Neural progenitor cell (in vitro differentiated cells): Measurements from ENCODE around the gene SLC45A1. TPM values are rescaled to one million over a fixed set of nuclear protein-coding genes. Genes with fewer than 3 reads are reported as not detected.

Source experiments
- DNase-seq: peaks from one replicate; pipeline ENCODE4 v3.0.0-alpha.2; 2016; ENCODE audit warnings: low spot score
- H2AFZ ChIP-seq: fragments of 200-600 bp; sonication (generic); replicated peaks from 2 replicates; pipeline ENCODE4 v1.6.1; 2016; ENCODE audit warnings: antibody characterized with exemption
- H3F3A ChIP-seq: fragments of 200-600 bp; sonication (generic); 2 replicates; pipeline ENCODE4 v1.6.1; 2016; ENCODE audit warnings: antibody characterized with exemption, low read depth
- H3K27ac ChIP-seq: fragments of 200-600 bp; sonication (generic); 2 replicates; pipeline ENCODE4 v1.5.1; 2016; ENCODE audit warnings: mild to moderate bottlenecking
- H3K27me3 ChIP-seq: fragments of 200-600 bp; sonication (generic); 2 replicates; pipeline ENCODE4 v1.6.1; 2016; ENCODE audit warnings: mild to moderate bottlenecking, moderate library complexity
- H3K36me3 ChIP-seq: fragments of 200-600 bp; sonication (generic); 2 replicates; pipeline ENCODE4 v1.5.1; 2016
- H3K4me1 ChIP-seq: fragments of 200-600 bp; sonication (generic); 2 replicates; pipeline ENCODE4 v1.6.1; 2016; ENCODE audit warnings: mixed run types
- H3K4me2 ChIP-seq: fragments of 200-600 bp; sonication (generic); 2 replicates; pipeline ENCODE4 v1.6.1; 2016
- H3K4me3 ChIP-seq: fragments of 200-600 bp; sonication (generic); 2 replicates; pipeline ENCODE4 v1.5.1; 2016
- H3K79me2 ChIP-seq: fragments of 200-600 bp; sonication (generic); 2 replicates; pipeline ENCODE4 v1.6.1; 2016; ENCODE audit warnings: low read depth
- H3K9ac ChIP-seq: fragments of 200-600 bp; sonication (generic); 2 replicates; pipeline ENCODE4 v1.6.1; 2016
- H3K9me3 ChIP-seq: fragments of 200-600 bp; sonication (generic); 2 replicates; pipeline ENCODE4 v1.5.1; 2016; ENCODE audit warnings: low read depth
- H4K20me1 ChIP-seq: fragments of 200-600 bp; sonication (generic); 2 replicates; pipeline ENCODE4 v1.6.1; 2016; ENCODE audit warnings: low read depth
- H3K27ac Mint-ChIP-seq: 3 replicates; pipeline ENCODE4 v1.8.0; 2021; ENCODE audit warnings: mixed read lengths
- H3K27me3 Mint-ChIP-seq: 2 replicates; pipeline ENCODE4 v1.8.0; 2022; ENCODE audit warnings: low read depth, mild to moderate bottlenecking, inconsistent platforms, moderate library complexity, mixed read lengths; ENCODE audit not compliant: insufficient read depth
- H3K36me3 Mint-ChIP-seq: 3 replicates; pipeline ENCODE4 v1.8.0; 2021; ENCODE audit warnings: mixed read lengths
- H3K4me1 Mint-ChIP-seq: 3 replicates; pipeline ENCODE4 v1.8.0; 2021; ENCODE audit warnings: mixed read lengths
- H3K4me3 Mint-ChIP-seq: 3 replicates; pipeline ENCODE4 v1.8.0; 2021; ENCODE audit warnings: mild to moderate bottlenecking, moderate library complexity, mixed read lengths
- H3K9me3 Mint-ChIP-seq: 3 replicates; pipeline ENCODE4 v1.8.0; 2020; ENCODE audit warnings: mixed read lengths
- EZH2 ChIP-seq: fragments of 200-600 bp; sonication (generic); IDR thresholded peaks from 2 replicates; pipeline ENCODE4 v1.6.1; 2017; ENCODE audit warnings: antibody characterized with exemption, mild to moderate bottlenecking, moderate library complexity
- EZH2phosphoT487 ChIP-seq: fragments of 200-600 bp; sonication (generic); IDR thresholded peaks from 2 replicates; pipeline ENCODE4 v1.6.1; 2017; ENCODE audit warnings: antibody characterized with exemption
- total RNA-seq: library from RNA; depleted of rRNA; stranded (reverse); fragments of >200 nt; gene quantifications from 2 replicates; pipeline ENCODE4 v1.2.3, GENCODE V29; 2015; ENCODE audit warnings: low replicate concordance
- TF ChIP-seq, protein P1 (sequence below): fragments of 200-600 bp; sonication (generic); IDR thresholded peaks from 2 replicates; pipeline ENCODE4 v1.5.1; 2017; ENCODE audit warnings: antibody characterized with exemption, mild to moderate bottlenecking

SLC45A1 gene
- total RNA-seq, 1 donor from 2014 or later: 1.1 TPM

GRCh38 chr1:8358241-8358896, 40.5 kb downstream of the SLC45A1 start:
- no peaks in the 10 kb centered on the region for H3K9me3 ChIP-seq
- no peak overlapping the region for H3K4me3 ChIP-seq
- H3F3A ChIP-seq: peaks cover 17% of the 10 kb centered on the region
- H3K36me3 ChIP-seq: no peaks in the 10 kb centered on the region
- H3K4me3 Mint-ChIP-seq: no peak overlapping the region
- no peak for DNase-seq
- no peak overlapping the region for H3K27ac ChIP-seq
- no peaks in the 10 kb centered on the region for H3K27me3 ChIP-seq
- peaks cover 41% of the 10 kb centered on the region for H3K36me3 Mint-ChIP-seq
- H2AFZ ChIP-seq: no peak overlapping the region
- peaks cover under 1% of the 10 kb centered on the region for H3K4me1 ChIP-seq
- H3K27ac Mint-ChIP-seq: no peak overlapping the region
- H3K4me1 Mint-ChIP-seq: peaks cover 14% of the 10 kb centered on the region
- no peak overlapping the region for H3K9ac ChIP-seq
- H3K4me2 ChIP-seq: no peak overlapping the region
- peaks cover 28% of the 10 kb centered on the region for H4K20me1 ChIP-seq
- TF ChIP-seq, protein P1, sequence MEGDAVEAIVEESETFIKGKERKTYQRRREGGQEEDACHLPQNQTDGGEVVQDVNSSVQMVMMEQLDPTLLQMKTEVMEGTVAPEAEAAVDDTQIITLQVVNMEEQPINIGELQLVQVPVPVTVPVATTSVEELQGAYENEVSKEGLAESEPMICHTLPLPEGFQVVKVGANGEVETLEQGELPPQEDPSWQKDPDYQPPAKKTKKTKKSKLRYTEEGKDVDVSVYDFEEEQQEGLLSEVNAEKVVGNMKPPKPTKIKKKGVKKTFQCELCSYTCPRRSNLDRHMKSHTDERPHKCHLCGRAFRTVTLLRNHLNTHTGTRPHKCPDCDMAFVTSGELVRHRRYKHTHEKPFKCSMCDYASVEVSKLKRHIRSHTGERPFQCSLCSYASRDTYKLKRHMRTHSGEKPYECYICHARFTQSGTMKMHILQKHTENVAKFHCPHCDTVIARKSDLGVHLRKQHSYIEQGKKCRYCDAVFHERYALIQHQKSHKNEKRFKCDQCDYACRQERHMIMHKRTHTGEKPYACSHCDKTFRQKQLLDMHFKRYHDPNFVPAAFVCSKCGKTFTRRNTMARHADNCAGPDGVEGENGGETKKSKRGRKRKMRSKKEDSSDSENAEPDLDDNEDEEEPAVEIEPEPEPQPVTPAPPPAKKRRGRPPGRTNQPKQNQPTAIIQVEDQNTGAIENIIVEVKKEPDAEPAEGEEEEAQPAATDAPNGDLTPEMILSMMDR: no peak
- TF ChIP-seq EZH2phosphoT487 (no peak), EZH2 (no peak)
- H3K27me3 Mint-ChIP-seq: peaks cover 11% of the 10 kb centered on the region
- no peaks in the 10 kb centered on the region for H3K79me2 ChIP-seq
- H3K9me3 Mint-ChIP-seq: no peaks in the 10 kb centered on the region

- peaks cover 31% of the 10 kb centered on the region for H4K20me1 ChIP-seq
- Mint-ChIP-seq H3K4me1 (peaks cover 16% of the 10 kb centered on the region), H3K9me3 (no peaks in the 10 kb centered on the region), H3K27ac (no peak overlapping the region), H3K36me3 (peaks cover 39% of the 10 kb centered on the region), H3K4me3 (no peak overlapping the region), H3K27me3 (peaks cover 11% of the 10 kb centered on the region)
- H3K27me3 ChIP-seq: no peaks in the 10 kb centered on the region
- no peak overlapping the region for H3K4me2 ChIP-seq
- H3K4me3 ChIP-seq: no peak overlapping the region
- TF ChIP-seq, protein P1: no peak
- TF ChIP-seq EZH2 (no peak), EZH2phosphoT487 (no peak)
- peaks cover 10% of the 10 kb centered on the region for H3F3A ChIP-seq
- H3K9ac ChIP-seq: no peak overlapping the region
- no peaks in the 10 kb centered on the region for H3K9me3 ChIP-seq
- no peak for DNase-seq
- H3K27ac ChIP-seq: no peak overlapping the region
- H2AFZ ChIP-seq: no peak overlapping the region
- no peaks in the 10 kb centered on the region for H3K36me3 ChIP-seq
- no peaks in the 10 kb centered on the region for H3K79me2 ChIP-seq
- H3K4me1 ChIP-seq: peaks cover 5% of the 10 kb centered on the region
Observed at GRCh38 chr1:8358897-8359616, 41.1 kb downstream of the SLC45A1 start.

GRCh38 chr1:8359617-8360481, 41.9 kb downstream of the SLC45A1 start:
- H3K4me3 ChIP-seq: no peak overlapping the region
- no peak overlapping the region for H2AFZ ChIP-seq
- no peak overlapping the region for H3K4me2 ChIP-seq
- H3K27me3 Mint-ChIP-seq: peaks cover 11% of the 10 kb centered on the region
- no peak for DNase-seq
- H3F3A ChIP-seq: peaks cover 4% of the 10 kb centered on the region
- H4K20me1 ChIP-seq: peaks cover 31% of the 10 kb centered on the region
- H3K27ac Mint-ChIP-seq: peak overlapping the region; percentile 94
- H3K4me3 Mint-ChIP-seq: no peak overlapping the region
- H3K27me3 ChIP-seq: no peaks in the 10 kb centered on the region
- no peak for TF ChIP-seq EZH2phosphoT487
- TF ChIP-seq, protein P1: no peak
- no peak for TF ChIP-seq EZH2
- no peaks in the 10 kb centered on the region for H3K9me3 Mint-ChIP-seq
- peaks cover 20% of the 10 kb centered on the region for H3K4me1 Mint-ChIP-seq
- no peaks in the 10 kb centered on the region for H3K79me2 ChIP-seq
- H3K36me3 Mint-ChIP-seq: peaks cover 39% of the 10 kb centered on the region
- H3K27ac ChIP-seq: no peak overlapping the region
- H3K9ac ChIP-seq: no peak overlapping the region
- peaks cover 5% of the 10 kb centered on the region for H3K4me1 ChIP-seq
- H3K9me3 ChIP-seq: no peaks in the 10 kb centered on the region
- H3K36me3 ChIP-seq: no peaks in the 10 kb centered on the region
